Activated CD8-positive, alpha-beta T cell treated with anti-CD3 and anti-CD28 coated beads for 36 hours (primary cell): ENCODE data around the gene GALNTL6. TPM values are rescaled to one million over a fixed set of nuclear protein-coding genes. Genes with fewer than 3 reads are reported as not detected.

Experiments used
- ATAC-seq: fragments of 200-7000 bp; cut with Tn5 transposase; one replicate; pipeline ENCODE4 v1.10.0; 2021; ENCODE audit warnings: mild to moderate bottlenecking, moderate library complexity
- CTCF ChIA-PET: fragments of 350-600 bp; sonication (Branson Sonifier 250); formaldehyde crosslinking; loops from one replicate; lab custom pipeline; 2021; ENCODE audit warnings: antibody characterized with exemption; lab: Charles Lee
- POLR2A ChIA-PET: fragments of 350-600 bp; sonication (Branson Sonifier 250); formaldehyde crosslinking; loops from one replicate; lab custom pipeline; 2021; ENCODE audit warnings: antibody characterized with exemption; lab: Charles Lee
- DNase-seq: peaks from one replicate; pipeline ENCODE4 v3.0.0-alpha.2; 2020
- H3K27ac Mint-ChIP-seq: one replicate; pipeline ENCODE4 v1.8.0; 2021; ENCODE audit warnings: mild to moderate bottlenecking, mixed read lengths
- H3K27me3 Mint-ChIP-seq: one replicate; pipeline ENCODE4 v1.8.0; 2021; ENCODE audit warnings: mixed read lengths
- H3K36me3 Mint-ChIP-seq: one replicate; pipeline ENCODE4 v1.8.0; 2021; ENCODE audit warnings: low read depth, mixed read lengths
- H3K4me1 Mint-ChIP-seq: one replicate; pipeline ENCODE4 v1.8.0; 2021; ENCODE audit warnings: low read depth, mixed read lengths
- H3K4me3 Mint-ChIP-seq: one replicate; pipeline ENCODE4 v1.8.0; 2021; ENCODE audit warnings: mild to moderate bottlenecking, moderate library complexity, mixed read lengths
- H3K9me3 Mint-ChIP-seq: one replicate; pipeline ENCODE4 v1.8.0; 2021; ENCODE audit warnings: mixed read lengths
- intact Hi-C: fragments of 100-400 bp; cut with micrococcal nuclease; formaldehyde crosslinking; loops from one replicate; pipeline ENCODE4 v1.10.0; 2022
- total RNA-seq, 2 experiments: library from RNA; stranded (reverse); gene quantifications; one replicate each; pipeline ENCODE4 v1.2.3, GENCODE V29; 2021
- TF ChIP-seq, protein P1 (sequence below): fragments of 200-600 bp; IDR thresholded peaks from one replicate; pipeline ENCODE4 v1.8.0; 2022; ENCODE audit warnings: antibody characterized with exemption, mild to moderate bottlenecking

Gene GALNTL6
- total RNA-seq, 2 experiments from 2014 or later, result not detected

DNA sequence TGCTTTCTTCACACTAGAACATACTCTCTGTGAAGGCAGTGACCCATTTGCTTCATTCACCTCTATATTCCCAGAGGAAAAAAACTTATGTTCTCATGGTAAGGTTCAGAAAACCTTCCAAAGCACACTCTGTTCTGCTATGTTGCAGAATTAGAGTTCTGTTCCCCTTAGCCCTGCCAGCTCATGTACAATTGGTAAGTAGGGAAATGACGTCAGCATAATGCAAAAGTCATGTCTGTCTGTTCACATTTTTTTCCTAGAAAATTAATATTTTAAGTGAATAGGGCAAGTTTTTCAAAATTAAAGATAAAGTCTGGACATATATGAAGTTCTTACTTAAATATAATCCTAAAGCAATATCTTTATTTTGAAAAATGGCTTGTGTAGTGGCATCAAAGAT lies 443.6 kb downstream of the GALNTL6 start:
- DNase-seq (no peak), ATAC-seq (no peak)
- ChIA-PET CTCF (no interaction called here), POLR2A (no interaction called here)
- Mint-ChIP-seq H3K4me3 (no peak overlapping the region), H3K27ac (no peak overlapping the region), H3K27me3 (no peaks in the 10 kb centered on the region), H3K4me1 (no peaks in the 10 kb centered on the region), H3K36me3 (no peaks in the 10 kb centered on the region), H3K9me3 (peaks cover 12% of the 10 kb centered on the region)
- TF ChIP-seq, protein P1, sequence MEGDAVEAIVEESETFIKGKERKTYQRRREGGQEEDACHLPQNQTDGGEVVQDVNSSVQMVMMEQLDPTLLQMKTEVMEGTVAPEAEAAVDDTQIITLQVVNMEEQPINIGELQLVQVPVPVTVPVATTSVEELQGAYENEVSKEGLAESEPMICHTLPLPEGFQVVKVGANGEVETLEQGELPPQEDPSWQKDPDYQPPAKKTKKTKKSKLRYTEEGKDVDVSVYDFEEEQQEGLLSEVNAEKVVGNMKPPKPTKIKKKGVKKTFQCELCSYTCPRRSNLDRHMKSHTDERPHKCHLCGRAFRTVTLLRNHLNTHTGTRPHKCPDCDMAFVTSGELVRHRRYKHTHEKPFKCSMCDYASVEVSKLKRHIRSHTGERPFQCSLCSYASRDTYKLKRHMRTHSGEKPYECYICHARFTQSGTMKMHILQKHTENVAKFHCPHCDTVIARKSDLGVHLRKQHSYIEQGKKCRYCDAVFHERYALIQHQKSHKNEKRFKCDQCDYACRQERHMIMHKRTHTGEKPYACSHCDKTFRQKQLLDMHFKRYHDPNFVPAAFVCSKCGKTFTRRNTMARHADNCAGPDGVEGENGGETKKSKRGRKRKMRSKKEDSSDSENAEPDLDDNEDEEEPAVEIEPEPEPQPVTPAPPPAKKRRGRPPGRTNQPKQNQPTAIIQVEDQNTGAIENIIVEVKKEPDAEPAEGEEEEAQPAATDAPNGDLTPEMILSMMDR, result no peak
- intact Hi-C loops, result no loop called here

DNA sequence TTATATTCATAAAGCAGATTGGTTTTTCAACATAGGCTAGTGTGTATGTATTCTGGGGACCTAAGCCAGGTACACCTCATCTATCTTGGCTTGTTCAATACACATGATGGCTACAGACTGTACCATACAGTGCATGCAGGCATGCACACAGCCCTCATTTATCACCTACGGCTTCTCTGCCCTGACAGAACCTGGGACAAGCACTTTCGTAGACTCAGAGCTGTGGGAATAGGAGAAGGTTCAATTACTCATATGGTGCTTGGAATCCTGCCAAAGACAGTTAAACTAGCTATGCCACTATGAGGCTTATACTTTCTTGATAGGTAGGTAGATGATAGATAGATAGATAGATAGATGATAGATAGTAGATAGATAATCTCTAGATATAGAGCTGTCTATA lies 457.2 kb downstream of the GALNTL6 start:
- DNase-seq, result no peak

DNA sequence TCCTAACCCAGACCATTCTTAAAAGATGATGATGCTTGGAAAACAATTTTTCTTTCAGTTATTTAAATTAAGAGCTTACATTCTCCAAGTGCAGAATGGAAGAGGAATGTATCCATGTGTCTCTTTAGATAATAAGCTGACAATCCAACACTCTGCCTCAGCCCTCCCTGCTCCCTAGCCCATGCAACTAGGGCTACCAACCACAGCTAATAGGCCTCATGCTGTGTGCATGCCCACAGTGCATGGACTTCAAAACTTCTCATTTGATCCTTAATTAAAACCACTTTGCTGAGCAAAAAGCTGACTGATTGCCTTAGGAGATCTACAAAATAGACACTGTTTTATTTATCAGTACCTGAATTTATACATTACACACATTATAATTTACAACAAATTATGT lies 473.9 kb downstream of the GALNTL6 start:
- CTCF ChIA-PET, result no interaction called here
- intact Hi-C loops, result no loop called here
- H3K4me3 Mint-ChIP-seq, result no peak overlapping the region

More for the DNA sequence above, 457.2 kb downstream of the GALNTL6 start:
- H3K27ac Mint-ChIP-seq, result no peak overlapping the region
- no peaks in the 10 kb centered on the region for H3K36me3 Mint-ChIP-seq
- ChIA-PET POLR2A (no interaction called here), CTCF (no interaction called here)
- H3K27me3 Mint-ChIP-seq, result no peaks in the 10 kb centered on the region
- no peaks in the 10 kb centered on the region for H3K4me1 Mint-ChIP-seq
- TF ChIP-seq, protein P1, result no peak
- H3K4me3 Mint-ChIP-seq, result no peak overlapping the region
- intact Hi-C loops, result no loop called here
- H3K9me3 Mint-ChIP-seq, result peaks cover 3% of the 10 kb centered on the region
- no peak for ATAC-seq

DNA sequence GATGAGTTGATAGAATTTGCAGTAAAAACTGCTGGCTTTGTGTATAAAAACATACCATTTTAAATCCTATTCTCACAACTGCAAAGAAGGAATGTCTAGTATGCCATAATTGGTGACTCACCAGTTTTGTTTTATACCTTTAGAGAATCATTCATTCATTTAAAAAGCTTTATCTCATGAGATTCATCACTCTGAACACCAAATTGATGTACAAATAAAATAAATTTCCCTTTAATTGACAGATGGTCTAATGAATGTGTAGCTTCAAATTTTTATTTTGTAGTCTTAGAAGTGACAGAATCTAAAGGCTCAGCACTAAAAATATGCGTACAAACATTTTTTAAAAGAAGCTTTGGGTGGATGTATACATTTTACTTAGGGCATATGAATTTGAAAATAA lies 492.5 kb downstream of the GALNTL6 start:
- Mint-ChIP-seq H3K27ac (no peak overlapping the region), H3K4me3 (no peak overlapping the region), H3K4me1 (no peaks in the 10 kb centered on the region), H3K36me3 (no peaks in the 10 kb centered on the region), H3K27me3 (no peaks in the 10 kb centered on the region), H3K9me3 (peaks cover 13% of the 10 kb centered on the region)
- TF ChIP-seq, protein P1, result no peak
- intact Hi-C loops, result no loop called here
- ChIA-PET POLR2A (no interaction called here), CTCF (no interaction called here)
- ATAC-seq (no peak), DNase-seq (no peak)

More for the DNA sequence above, 473.9 kb downstream of the GALNTL6 start:
- H3K9me3 Mint-ChIP-seq, result peaks cover 6% of the 10 kb centered on the region
- H3K27ac Mint-ChIP-seq, result no peak overlapping the region
- DNase-seq (no peak), ATAC-seq (no peak)
- H3K4me1 Mint-ChIP-seq, result no peaks in the 10 kb centered on the region
- TF ChIP-seq, protein P1, result no peak
- no peaks in the 10 kb centered on the region for H3K36me3 Mint-ChIP-seq
- POLR2A ChIA-PET, result no interaction called here
- no peaks in the 10 kb centered on the region for H3K27me3 Mint-ChIP-seq

DNA sequence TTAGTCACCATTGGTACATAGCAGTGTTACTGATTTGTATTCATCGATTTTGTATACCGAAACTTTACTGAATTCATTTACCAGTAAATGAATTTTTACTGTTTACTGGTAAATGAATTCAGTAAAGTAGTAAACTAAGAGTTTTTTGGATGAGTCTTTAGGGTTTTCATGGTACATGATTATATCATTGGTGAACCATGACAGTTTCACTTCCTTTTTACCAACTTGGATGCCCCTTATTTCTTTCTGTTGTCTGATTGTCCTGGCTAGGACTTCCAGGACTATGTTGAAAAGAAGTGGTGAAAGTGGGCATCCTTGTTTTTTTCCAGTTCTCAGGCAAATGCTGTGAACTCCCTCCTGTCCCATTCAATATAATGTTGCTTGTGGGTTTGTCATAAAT lies 494.9 kb downstream of the GALNTL6 start:
- peaks cover 13% of the 10 kb centered on the region for H3K9me3 Mint-ChIP-seq
- no peak overlapping the region for H3K27ac Mint-ChIP-seq
- intact Hi-C loops, result no loop called here

More for the DNA sequence above, 494.9 kb downstream of the GALNTL6 start:
- DNase-seq (no peak), ATAC-seq (no peak)
- H3K4me3 Mint-ChIP-seq, result no peak overlapping the region
- POLR2A ChIA-PET, result no interaction called here
- no peaks in the 10 kb centered on the region for H3K36me3 Mint-ChIP-seq
- TF ChIP-seq, protein P1, result no peak
- H3K4me1 Mint-ChIP-seq, result no peaks in the 10 kb centered on the region
- CTCF ChIA-PET, result no interaction called here
- H3K27me3 Mint-ChIP-seq, result no peaks in the 10 kb centered on the region
